GM21619 (cell line): ENCODE measurements around the gene PIP5K1B.

ENCODE experiments used
- ATAC-seq: cut with Tn5 transposase; IDR thresholded peaks from one replicate; pipeline ENCODE4 v1.9.1; 2021; ENCODE audit not compliant: unreplicated experiment

The PIP5K1B gene

DNA sequence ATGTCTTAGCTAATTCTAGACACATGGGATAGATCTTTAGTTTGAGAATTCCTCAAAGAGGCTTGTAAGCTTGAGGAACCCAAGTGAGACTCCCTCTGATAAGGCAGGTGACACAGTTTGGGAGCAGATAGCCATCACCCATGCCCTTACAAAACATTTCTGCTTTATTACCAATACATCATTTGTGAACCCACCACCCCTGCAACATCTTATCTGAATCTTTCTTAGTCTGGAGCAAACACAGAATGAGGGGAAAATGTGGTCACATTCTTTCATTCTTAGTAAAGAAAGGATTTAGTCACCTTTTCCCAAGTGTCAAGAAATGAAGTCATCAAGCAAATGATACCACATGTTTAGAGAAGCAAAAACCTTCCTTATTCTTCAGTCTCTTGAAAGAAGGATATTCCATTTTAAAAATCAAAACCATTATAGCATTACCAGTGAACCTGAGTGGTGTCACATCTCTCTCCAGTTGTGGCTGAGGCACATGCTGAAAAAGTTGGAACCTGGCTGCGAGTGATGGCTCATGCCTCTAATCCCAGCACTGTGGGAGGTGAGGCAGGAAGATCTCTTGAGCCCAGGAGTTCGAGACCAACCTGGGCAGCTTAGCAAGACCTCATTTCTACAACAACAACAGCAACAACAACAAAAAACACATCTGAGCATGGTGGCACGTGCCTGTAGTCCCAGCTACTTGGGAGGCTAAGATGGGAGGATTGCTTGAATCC, 243.0 kb downstream of the PIP5K1B start:
- no peak for ATAC-seq

GRCh38 chr9:68949271-68950000, 244.4 kb downstream of the PIP5K1B start:
- no peak for ATAC-seq

DNA sequence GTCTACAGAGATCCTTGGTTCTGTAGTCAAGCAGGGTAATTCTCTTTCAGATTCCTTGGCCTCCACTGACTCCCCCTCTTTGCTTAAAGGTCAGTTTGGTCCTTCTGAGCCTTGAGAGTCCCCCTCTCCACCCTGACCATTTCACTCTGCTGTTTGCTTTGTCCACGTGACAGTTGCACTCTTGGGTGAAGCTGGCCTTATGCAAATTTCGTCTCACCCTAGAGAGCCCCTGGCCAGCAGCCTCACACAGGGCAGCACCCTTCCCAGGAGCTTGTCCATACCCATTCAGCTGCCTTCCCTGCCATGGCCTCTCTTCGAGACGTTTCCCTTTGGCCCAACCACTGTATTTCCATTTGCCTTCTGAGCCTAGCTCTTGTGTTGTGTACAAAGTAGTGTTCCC, 245.1 kb downstream of the PIP5K1B start:
- no peak for ATAC-seq

- no peak for ATAC-seq
Measured at GRCh38 chr9:68950689-68951088, 245.6 kb downstream of the PIP5K1B start.

DNA sequence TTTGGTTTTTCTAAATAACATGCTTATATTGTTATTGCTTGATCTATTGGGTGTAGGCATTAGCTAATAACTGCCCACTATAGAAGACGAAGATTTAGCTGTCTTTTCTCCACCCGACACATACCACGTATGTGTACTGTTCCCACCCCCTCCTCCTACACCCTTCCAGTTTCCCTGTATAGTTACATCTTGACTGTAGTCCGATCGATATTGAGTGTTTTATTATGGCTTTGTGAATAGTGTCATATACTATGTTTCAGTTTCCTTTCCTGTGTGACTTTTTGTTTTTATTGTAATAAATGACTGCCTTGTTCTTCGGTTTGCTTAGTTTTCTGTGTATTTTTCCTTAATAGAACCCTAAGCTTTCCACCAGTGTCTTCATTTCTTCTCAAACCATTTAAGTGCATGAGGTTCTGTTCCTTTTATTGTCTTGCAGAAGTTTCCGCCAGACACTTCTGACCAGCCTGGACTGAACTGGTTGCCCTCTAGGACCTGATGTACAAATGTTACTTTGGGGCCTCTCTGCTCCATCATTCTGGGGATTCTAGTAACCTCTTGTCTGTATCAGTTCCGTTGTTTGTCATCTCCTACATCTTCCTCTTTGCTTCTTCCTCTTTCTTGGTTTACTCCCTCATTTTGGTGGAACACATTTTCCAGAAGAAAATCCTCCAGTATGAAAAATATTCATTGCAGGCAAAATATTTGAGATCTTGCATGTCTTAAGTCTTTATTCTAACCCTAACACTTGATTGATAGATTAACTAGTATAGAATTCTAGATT, 247.0 kb downstream of the PIP5K1B start:
- peak; percentile 59 for ATAC-seq

DNA sequence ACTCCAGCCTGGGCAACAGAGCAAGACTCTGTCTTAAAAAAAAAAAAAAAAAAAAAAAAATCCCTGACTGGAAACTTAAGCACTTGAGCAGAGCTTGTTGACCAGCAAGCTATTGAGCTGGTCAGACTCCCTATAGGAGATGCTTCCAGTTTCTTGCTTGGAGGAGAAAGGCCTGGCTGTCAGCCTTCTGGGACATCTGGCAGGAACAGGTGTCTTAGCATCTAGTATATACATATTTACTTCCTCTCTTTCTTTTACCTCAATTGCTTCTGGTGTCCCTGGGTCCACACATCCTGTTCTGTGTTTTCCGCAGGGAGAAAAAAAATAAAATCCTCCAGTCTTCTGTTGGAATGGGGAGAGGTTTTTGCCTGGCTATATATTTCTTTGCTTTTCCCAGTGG, 248.7 kb downstream of the PIP5K1B start:
- no peak for ATAC-seq

GRCh38 chr9:68955330-68955729, 250.3 kb downstream of the PIP5K1B start:
- ATAC-seq, result no peak

DNA sequence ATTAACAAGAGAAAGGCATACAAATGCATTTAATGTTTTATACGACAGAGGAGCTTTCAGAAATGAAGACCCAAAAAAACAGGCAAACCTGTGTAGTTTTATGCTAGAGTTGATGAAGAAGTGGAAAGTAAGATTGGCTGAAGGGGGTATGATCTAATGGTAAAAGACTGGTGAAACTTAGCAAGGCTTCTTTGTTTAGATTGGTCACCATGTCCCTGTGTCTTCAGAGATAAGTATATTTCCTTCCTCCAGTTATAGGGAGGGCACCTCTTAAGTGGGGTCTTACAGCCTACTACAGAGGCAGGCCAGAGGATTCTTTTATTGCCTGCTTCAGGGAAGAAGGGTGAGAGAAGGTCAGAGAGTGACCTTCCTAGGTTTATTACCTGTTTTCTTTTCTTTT, 252.4 kb downstream of the PIP5K1B start:
- ATAC-seq, result no peak

GRCh38 chr9:68961587-68961986, 256.5 kb downstream of the PIP5K1B start:
- peak; percentile 51 for ATAC-seq

DNA sequence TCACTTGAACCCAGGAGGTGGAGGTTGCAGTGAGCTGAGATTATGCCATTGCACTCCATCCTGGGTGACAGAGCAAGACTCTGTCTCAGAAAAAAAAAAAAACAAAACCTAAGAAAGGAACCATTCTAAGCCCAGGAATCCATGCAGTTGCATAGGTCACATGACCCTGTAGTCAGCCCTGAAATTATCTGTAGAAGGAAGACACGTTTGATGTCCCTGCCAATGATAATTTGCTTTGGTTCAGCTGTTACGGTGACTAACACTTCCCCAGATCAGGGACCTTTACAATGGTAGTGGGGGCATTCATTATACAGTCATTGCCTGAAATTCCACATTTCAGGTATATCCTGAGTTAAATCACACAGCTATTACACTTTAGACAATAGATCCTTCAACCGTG, 258.4 kb downstream of the PIP5K1B start:
- no peak for ATAC-seq

DNA sequence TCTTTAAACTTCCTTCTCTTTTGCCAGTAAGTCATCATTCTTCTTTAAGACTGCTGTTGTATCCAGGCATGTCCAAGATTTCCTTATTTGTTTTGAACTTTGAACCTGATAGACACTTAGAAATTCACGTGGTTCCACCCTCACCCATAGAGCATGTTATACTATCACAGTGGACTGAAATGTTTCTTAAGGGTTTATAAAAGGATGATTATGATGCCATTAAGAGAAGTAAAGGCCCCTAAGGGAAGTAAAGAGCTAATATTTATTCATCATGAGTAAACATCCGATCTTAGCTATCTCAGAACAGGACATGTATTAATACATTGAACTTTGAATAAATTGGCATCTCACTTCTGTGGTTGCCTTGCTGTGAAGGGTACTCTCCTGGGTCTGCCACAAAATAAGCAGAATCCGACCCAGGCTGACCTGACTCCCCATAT, 259.1 kb downstream of the PIP5K1B start:
- ATAC-seq, result no peak

GRCh38 chr9:68964765-68965164, 259.7 kb downstream of the PIP5K1B start:
- ATAC-seq, result no peak

- peak; percentile 73 for ATAC-seq
Measured at GRCh38 chr9:68966496-68966944, 261.5 kb downstream of the PIP5K1B start.

- no peak for ATAC-seq
Measured at GRCh38 chr9:68967800-68968199, 262.8 kb downstream of the PIP5K1B start.

DNA sequence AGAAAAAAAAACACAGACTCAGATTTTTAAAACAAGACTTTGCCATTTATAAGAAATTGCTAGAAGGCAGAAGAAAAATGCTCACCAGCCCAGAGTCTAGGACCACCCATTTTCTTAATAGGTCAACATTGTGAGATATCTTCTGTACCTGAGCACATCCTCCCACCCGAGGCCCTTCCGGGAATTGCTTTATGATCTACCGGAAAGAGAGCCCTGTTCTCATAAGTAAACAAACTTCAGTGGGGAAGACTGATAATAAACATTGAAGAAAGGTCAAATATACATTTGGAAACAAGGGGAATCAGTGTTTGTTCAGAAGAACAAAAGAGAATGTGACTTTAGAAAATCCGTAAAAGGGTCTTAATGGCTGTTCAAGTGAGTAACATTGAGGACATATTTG, 264.5 kb downstream of the PIP5K1B start:
- ATAC-seq, result no peak

DNA sequence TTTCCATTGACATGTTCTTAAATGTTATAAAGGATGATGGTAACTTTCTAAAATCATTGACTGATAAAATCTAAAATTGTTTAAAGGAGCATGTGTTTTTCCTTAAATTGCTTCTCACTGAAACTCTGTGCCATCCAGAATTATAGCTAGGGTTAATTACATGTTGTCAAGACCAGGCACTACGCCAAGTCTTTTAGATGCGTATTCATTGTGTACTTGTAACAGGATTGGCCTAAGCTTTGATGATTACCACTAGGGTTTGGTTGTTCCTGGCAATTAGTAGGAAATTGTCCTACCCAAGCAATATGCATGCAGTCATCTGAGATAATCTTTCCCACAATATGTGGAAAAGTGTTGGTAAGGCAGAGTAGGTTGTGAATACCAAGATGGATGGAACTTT, 265.1 kb downstream of the PIP5K1B start:
- no peak for ATAC-seq

GRCh38 chr9:68973619-68974018, 268.6 kb downstream of the PIP5K1B start:
- no peak for ATAC-seq

- ATAC-seq, result peak; percentile 93
Measured at GRCh38 chr9:68974431-68974830, 269.4 kb downstream of the PIP5K1B start.

- ATAC-seq, result no peak
Measured at GRCh38 chr9:68974901-68975300, 269.9 kb downstream of the PIP5K1B start.

GRCh38 chr9:68975365-68976043, 270.5 kb downstream of the PIP5K1B start:
- ATAC-seq, result no peak

GRCh38 chr9:68978066-68978465, 273.0 kb downstream of the PIP5K1B start:
- ATAC-seq, result no peak
